IPS-18c (cell line): Measurements from ENCODE around the gene ACTL6A.

Source experiments
- H3K4me3 ChIP-seq: 2 replicates; pipeline ENCODE4 v1.7.0; 2013; ENCODE audit warnings: low read depth, mild to moderate bottlenecking, low read length, moderate library complexity; ENCODE audit not compliant: insufficient read depth
- H3K9me3 ChIP-seq: one replicate; pipeline ENCODE4 v1.6.1; 2013; ENCODE audit warnings: mild to moderate bottlenecking, low read length, moderate library complexity; ENCODE audit not compliant: control insufficient read depth, insufficient read depth

ACTL6A gene

GRCh38 chr3:179563271-179563783 lies 601 bp downstream of the ACTL6A start:
- no peaks in the 10 kb centered on the region for H3K9me3 ChIP-seq
- H3K4me3 ChIP-seq = peak overlapping the region; percentile 93

GRCh38 chr3:179565496-179565895 lies 2.8 kb downstream of the ACTL6A start:
- H3K9me3 ChIP-seq = no peaks in the 10 kb centered on the region
- H3K4me3 ChIP-seq = no peak overlapping the region

DNA sequence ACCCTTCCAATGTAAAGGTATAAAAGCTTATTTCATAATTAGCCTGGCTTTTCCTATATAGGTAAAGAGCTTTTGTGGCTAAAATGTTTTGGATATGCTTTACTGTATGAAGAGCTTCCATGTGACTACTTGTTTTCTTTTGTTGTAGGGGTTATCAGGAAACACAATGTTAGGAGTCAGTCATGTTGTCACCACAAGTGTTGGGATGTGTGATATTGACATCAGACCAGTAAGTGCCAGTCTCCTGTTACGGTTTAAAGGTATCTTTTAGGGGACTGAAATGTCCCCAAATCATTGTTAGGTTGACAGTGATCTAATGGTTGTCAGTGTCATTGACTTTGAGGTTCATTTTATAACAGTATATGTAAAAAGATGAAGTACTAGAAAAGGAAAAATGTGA lies 18.3 kb downstream of the ACTL6A start:
- no peak overlapping the region for H3K4me3 ChIP-seq
- no peaks in the 10 kb centered on the region for H3K9me3 ChIP-seq

- Histone ChIP-seq H3K9me3 (no peaks in the 10 kb centered on the region), H3K4me3 (no peak overlapping the region)
Measured at GRCh38 chr3:179589143-179589542, 26.4 kb downstream of the ACTL6A start.

DNA sequence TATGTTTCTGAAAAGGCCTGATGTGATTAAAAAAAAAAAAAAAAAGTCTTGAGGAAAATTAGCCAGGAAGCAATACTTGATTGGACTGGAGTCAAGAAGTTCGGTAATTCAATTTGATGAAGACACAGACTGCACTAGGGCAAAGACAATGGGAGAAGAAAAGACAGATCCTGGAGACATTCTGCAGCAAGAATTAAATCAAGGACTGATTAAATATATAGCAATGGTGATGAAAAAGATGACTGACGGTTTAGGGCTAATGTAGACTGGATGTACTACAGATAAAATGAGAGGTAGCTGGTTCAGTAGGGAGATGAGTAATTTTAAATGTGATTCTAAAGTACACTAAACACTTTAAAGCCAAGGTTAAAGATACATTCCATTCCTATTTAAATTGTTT lies 27.9 kb downstream of the ACTL6A start:
- Histone ChIP-seq H3K9me3 (no peaks in the 10 kb centered on the region), H3K4me3 (no peak overlapping the region)

GRCh38 chr3:179591313-179591712 lies 28.6 kb downstream of the ACTL6A start:
- Histone ChIP-seq H3K4me3 (no peak overlapping the region), H3K9me3 (no peaks in the 10 kb centered on the region)

GRCh38 chr3:179599531-179599930 lies 36.8 kb downstream of the ACTL6A start:
- no peak overlapping the region for H3K4me3 ChIP-seq
- no peaks in the 10 kb centered on the region for H3K9me3 ChIP-seq

GRCh38 chr3:179603321-179603720 lies 40.6 kb downstream of the ACTL6A start:
- Histone ChIP-seq H3K4me3 (peak overlapping the region; percentile 66; the same call in 1 of the 2 replicates), H3K9me3 (no peaks in the 10 kb centered on the region)

DNA sequence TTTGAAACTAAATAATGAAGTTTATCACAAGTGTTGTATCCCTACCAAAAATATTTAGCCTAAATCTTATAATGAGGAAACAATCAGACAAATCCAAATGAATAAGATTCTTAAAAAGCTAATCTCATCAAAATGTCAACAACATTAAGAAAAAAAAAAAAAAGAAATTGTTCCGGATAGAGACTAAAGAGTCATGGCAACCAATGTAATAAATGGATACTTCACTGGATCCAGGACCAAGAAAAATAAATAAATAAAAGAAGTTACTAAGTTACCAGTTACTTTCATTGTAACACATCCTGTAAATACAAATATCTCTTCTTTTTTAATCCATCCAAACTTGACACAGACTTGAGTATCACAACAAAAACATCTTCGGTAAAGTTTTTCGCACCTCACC lies 41.1 kb downstream of the ACTL6A start:
- Histone ChIP-seq H3K4me3 (peak overlapping the region; percentile 66), H3K9me3 (no peaks in the 10 kb centered on the region)

DNA sequence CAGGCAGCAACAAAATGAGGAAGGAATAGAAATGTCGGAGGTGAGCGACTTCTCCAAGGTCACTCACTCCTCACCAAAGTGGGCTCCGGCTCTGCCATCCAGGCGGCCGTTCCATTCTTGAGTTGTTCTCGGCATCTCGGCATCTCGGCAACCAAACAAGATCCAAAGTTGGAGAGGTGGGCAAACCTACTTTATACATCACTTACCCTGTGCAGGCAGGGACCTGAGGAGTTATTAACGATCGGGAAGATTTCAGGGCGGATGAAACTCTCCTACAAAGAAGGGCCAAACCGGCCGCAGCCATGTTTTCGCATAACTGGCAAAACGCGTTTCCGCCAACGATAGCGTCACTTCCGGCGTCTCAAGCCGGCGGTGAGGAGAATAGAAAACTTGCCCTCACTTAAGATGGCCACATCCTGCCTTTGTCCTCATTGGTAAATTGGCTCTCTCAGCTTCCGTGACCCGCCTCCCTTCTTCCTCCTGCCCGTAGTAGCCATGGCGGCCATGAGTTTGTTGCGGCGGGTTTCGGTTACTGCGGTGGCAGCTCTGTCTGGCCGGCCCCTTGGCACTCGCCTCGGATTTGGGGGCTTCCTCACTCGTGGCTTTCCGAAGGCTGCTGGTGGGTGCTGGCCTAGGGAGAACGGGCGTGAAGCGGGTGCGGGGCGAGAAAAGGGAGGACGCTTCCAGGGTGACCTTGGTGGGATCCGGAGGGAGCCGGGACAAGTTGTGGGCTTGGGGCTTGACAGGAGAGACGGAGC lies 41.8 kb downstream of the ACTL6A start, which contains the start of the genes MRPL47 and NDUFB5:
Gene MRPL47 (minus strand): TSS at position 318 of the 758 bp plus-strand sequence. CDS start 14 bp downstream, at position 304.
Gene NDUFB5 (plus strand): TSS at position 474 of the 758 bp plus-strand sequence. CDS start 22 bp downstream, at position 496.
- Histone ChIP-seq H3K9me3 (no peaks in the 10 kb centered on the region), H3K4me3 (peak within 1 kb of the TSS; percentile 66)

DNA sequence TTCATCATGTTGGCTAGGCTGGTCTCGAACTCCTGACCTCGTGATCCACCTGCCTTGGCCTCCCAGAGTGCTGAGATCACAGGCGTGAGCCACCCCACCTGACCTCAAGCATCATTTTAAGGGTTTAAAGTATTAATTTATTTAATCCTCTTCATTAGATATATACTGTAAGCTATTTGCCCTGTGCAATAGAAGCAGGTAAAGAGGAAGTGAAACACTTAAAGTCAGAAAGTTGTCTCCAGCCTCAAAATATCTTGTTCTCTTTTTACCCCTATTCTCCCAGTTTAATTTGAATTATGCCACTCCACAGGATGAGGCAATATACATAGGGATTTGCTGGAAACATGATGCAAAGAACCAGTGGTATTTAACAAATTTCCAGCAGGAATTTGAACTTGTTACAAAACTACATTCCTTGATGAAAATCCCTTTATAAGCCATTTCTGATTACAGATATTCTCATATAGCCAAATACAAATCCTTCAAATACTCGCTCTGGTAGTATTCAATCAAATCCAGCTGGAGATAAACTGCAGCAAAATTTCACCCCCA lies 43.9 kb downstream of the ACTL6A start:
- H3K4me3 ChIP-seq = no peak overlapping the region

DNA sequence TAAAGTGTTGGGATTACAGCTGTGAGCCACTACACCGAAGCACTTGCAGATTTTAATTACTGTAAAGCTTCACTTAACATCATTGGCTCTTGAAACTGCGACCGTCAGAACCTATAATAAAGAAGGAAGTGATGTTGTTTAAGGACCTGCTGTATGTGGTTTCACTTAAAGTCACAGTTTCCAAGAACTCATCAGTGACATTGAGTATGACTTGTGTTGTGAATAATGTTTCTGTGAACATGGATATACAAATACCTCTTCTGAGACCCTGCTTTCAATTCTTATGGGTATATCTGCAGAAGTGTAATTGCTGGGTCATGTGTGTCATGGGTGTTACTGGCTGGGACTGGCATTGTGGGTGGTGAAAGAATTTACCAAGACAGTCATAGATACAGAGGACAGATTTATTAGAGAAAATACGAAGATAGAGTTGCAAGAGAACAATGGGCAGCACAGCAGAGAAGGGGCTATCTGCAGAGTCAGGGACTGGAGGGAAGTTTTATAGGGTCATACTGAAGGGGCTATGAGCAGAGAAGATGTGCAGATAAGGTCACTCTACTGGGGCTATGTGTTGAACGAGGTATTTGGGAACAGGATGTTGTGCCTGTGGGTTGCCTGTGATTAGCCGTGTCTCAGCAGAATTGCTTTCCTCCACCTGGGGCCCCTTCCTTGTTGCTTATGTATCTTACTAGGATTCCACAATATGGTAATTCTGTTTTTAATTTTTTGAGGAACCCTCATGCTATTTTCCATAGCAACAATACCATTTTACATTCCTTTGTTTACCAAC lies 46.4 kb downstream of the ACTL6A start:
- Histone ChIP-seq H3K4me3 (no peak overlapping the region), H3K9me3 (no peaks in the 10 kb centered on the region)

More for the DNA sequence above, 43.9 kb downstream of the ACTL6A start:
- no peaks in the 10 kb centered on the region for H3K9me3 ChIP-seq

DNA sequence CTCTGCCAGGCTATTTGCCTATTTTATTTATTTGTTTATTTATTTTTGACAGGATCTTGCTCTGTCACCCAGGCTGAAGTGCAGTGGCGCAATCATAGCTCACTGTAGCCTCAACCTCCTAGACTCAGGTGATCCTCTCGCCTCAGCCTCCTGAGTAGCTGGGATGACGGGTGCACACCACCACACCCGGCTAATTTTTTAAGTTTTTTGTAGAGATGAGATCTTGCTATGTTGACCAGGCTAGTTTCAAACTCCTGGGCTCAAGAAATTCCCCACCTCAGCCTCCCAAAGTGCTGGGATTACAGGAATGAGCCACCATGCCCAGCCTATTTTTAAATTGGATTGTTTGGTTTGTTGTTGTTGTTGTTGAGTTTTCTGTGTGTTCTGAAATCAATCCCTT lies 47.3 kb downstream of the ACTL6A start:
- Histone ChIP-seq H3K9me3 (no peaks in the 10 kb centered on the region), H3K4me3 (no peak overlapping the region)

GRCh38 chr3:179613807-179614206 lies 51.1 kb downstream of the ACTL6A start:
- no peak overlapping the region for H3K4me3 ChIP-seq
- H3K9me3 ChIP-seq = no peaks in the 10 kb centered on the region

GRCh38 chr3:179615458-179616173 lies 52.9 kb downstream of the ACTL6A start:
- Histone ChIP-seq H3K9me3 (no peaks in the 10 kb centered on the region), H3K4me3 (no peak overlapping the region)

DNA sequence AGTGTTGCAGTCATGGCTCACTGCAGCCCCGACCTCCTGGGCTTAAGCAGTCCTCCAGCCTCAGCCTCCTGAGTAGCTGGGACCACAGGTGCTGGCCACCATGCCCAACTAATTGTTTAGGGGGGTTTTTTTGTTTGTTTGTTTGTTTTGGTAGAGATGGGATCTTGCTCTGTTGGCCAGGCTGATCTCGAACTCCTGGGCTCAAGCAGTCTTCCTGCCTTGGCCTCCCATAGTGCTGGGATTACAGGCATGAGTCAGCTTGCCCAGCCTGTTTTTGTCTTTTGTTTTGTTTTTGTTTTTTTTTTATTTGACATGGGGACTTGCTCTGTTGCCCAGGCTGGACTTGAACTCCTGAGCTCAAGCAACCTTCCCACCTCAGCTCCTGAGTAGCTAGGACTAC lies 59.3 kb downstream of the ACTL6A start:
- no peak overlapping the region for H3K4me3 ChIP-seq
- H3K9me3 ChIP-seq = no peaks in the 10 kb centered on the region

GRCh38 chr3:179624451-179624850 lies 61.7 kb downstream of the ACTL6A start:
- Histone ChIP-seq H3K4me3 (no peak overlapping the region), H3K9me3 (no peaks in the 10 kb centered on the region)
